ENCODE results near the gene TMEM94. TPM values are rescaled to one million over a fixed set of nuclear protein-coding genes. Genes with fewer than 3 reads are reported as not detected.

Gene TMEM94
- total and polyA plus RNA-seq, 2 of the 8 experiments (the other 6 are each of a cell fraction or from before 2014, with no cell fraction given) = 54.8 to 69.9 TPM

DNA sequence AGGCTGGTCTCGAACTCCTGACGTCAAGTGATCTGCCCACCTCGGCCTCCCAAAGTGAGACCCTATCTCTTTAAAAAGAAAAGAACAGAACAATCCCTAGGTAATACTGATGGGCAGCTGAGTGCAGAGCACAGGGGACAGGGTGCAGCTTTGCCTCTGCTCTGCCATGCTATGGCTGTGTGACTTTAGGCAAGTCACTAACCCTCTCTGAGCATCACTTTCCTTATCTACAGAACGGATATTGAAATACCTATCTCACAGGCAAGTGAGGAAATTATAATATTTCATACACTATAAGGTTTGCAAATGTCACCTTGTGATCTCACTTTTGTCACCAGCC is 54.8 kb downstream of the TMEM94 start (continued):
- TF ChIP-seq CHD7 (IDR thresholded peaks at IDR 0.05; ENCODE audit: insufficient replicate concordance, low read length) = no peak
- no peak for TF ChIP-seq SRF (IDR thresholded peaks at IDR 0.05; ENCODE audit: low read depth, low read length)
- TF ChIP-seq HDAC6 (IDR thresholded peaks at IDR 0.05; ENCODE audit: low read depth, low read length) = no peak
- no peak for TF ChIP-seq BACH1 (IDR thresholded peaks at IDR 0.05; ENCODE audit: low read length)
- no peak for TF ChIP-seq CHD2 (IDR thresholded peaks at IDR 0.05; ENCODE audit: low read length)
- no peak for TF ChIP-seq CBX8 (IDR thresholded peaks at IDR 0.05; ENCODE audit: borderline replicate concordance, low read depth, low read length)

All from H1 (cell line).